K562 (cell line): ENCODE measurements around the gene ZNF35. TPM values are rescaled to one million over a fixed set of nuclear protein-coding genes. Genes with fewer than 3 reads are reported as not detected.
A peak's percentile ranks its signal among the peaks of the same experiment; 100 is the strongest.

Experiments used
- CREM ChIP-seq: IDR thresholded peaks from 2 replicates; pipeline ENCODE4 v1.6.1; 2014; ENCODE audit warnings: antibody characterized with exemption, low read depth
- DDX20 ChIP-seq: fragments of 450-650 bp; IDR thresholded peaks from 2 replicates; pipeline ENCODE4 v1.6.1; 2016; ENCODE audit warnings: missing genetic modification characterization, low read depth, mild to moderate bottlenecking, missing compliant biosample characterization, moderate library complexity
- MEF2A ChIP-seq: IDR thresholded peaks from 2 replicates; pipeline ENCODE4 v1.6.1; 2011; ENCODE audit warnings: low read depth, mild to moderate bottlenecking, low read length, moderate library complexity; ENCODE audit not compliant: control insufficient read depth
- NCOA4 ChIP-seq: fragments of 450-650 bp; IDR thresholded peaks from 2 replicates; pipeline ENCODE4 v1.6.1; 2018; ENCODE audit warnings: mild to moderate bottlenecking; ENCODE audit not compliant: partially characterized antibody
- RFX7 ChIP-seq: fragments of 250-450 bp; sonication (Bioruptor Pico); IDR thresholded peaks from 2 replicates; pipeline ENCODE4 v1.5.1; 2021; ENCODE audit warnings: mild to moderate bottlenecking
- RHOXF2B ChIP-seq: fragments of 250-450 bp; sonication (Bioruptor Pico); conservative IDR thresholded peaks from 2 replicates; pipeline ENCODE4 v1.5.1; 2021
- ZBTB26 ChIP-seq: fragments of 450-650 bp; formaldehyde crosslinking; IDR thresholded peaks from 2 replicates; pipeline ENCODE4 v1.4.0; 2022; ENCODE audit warnings: missing genetic modification characterization
- ZNF282 ChIP-seq: sonication (generic); formaldehyde crosslinking; IDR thresholded peaks from 2 replicates; pipeline ENCODE4 v1.8.1; 2023; ENCODE audit warnings: missing genetic modification reagents
- ZNF398 ChIP-seq: fragments of 250-450 bp; sonication (Bioruptor Pico); IDR thresholded peaks from 2 replicates; pipeline ENCODE4 v1.8.0; 2021; ENCODE audit warnings: moderate library complexity, mild to moderate bottlenecking, inconsistent platforms
- polyA plus RNA-seq, 8 experiments: library from polyadenylated mRNA; depleted of rRNA in 4 of 8; stranded (reverse) in 5 of 8; unstranded in 3 of 8; fragments of >200 nt; fragmentation: Nextera tagmentation in 2 of 8; fragmentation: Illumina TruSeq in 1 of 8; extraction: Ambion mirVana in 2 of 8; extraction: Trizol in 1 of 8; gene quantifications; 2 replicates each; pipeline versions ENCODE4 v1.2.1 to v1.2.3, GENCODE V29; 2011 to 2014; ENCODE audit warnings: inconsistent platforms in 1 of 8, missing spikeins in 1 of 8
- total RNA-seq, 7 experiments: library from RNA; depleted of rRNA in 6 of 7; stranded (reverse); fragments of >200 nt in 6 of 7; fragmentation: Illumina TruSeq in 2 of 7; extraction: Trizol in 2 of 7; gene quantifications; 2 replicates each; pipeline versions ENCODE4 v1.2.1 to v1.2.3, GENCODE V29; 2011 to 2021; ENCODE audit warnings: low replicate concordance in 1 of 7
- TF ChIP-seq, protein P1 (sequence below): fragments of 250-450 bp; sonication (Bioruptor Pico); IDR thresholded peaks from 2 replicates; pipeline ENCODE4 v1.4.0; 2020; ENCODE audit warnings: mild to moderate bottlenecking, moderate library complexity, borderline replicate concordance
- TF ChIP-seq, protein P2 (sequence below): fragments of 450-650 bp; formaldehyde crosslinking; IDR thresholded peaks from 2 replicates; pipeline ENCODE4 v1.4.0; 2020; ENCODE audit warnings: mild to moderate bottlenecking
- TF ChIP-seq, protein P3 (sequence below), 2 experiments: fragments of 450-650 bp in 1 of 2; sonication (generic) in 1 of 2; formaldehyde crosslinking; conservative IDR thresholded peaks; 2 replicates each; pipeline versions ENCODE4 v1.4.0 to v1.8.1; 2020 to 2022; ENCODE audit warnings: mild to moderate bottlenecking in 1 of 2, missing genetic modification reagents in 1 of 2
- TF ChIP-seq, protein P4 (sequence below): sonication (generic); formaldehyde crosslinking; IDR thresholded peaks from 2 replicates; pipeline ENCODE4 v1.8.0; 2022; ENCODE audit warnings: missing genetic modification reagents, mild to moderate bottlenecking, moderate library complexity, borderline replicate concordance
- TF ChIP-seq, protein P5 (sequence below): fragments of 150-350 bp; conservative IDR thresholded peaks from 2 replicates; pipeline ENCODE4 v1.6.1; 2014; ENCODE audit warnings: low read length

ZNF35 gene
- total and polyA plus RNA-seq, 9 of the 15 experiments (the other 6 are each of a cell fraction or from before 2014, with no cell fraction given) = 8.0 to 18.2 (median 14.8) TPM

- TF ChIP-seq, protein P1, sequence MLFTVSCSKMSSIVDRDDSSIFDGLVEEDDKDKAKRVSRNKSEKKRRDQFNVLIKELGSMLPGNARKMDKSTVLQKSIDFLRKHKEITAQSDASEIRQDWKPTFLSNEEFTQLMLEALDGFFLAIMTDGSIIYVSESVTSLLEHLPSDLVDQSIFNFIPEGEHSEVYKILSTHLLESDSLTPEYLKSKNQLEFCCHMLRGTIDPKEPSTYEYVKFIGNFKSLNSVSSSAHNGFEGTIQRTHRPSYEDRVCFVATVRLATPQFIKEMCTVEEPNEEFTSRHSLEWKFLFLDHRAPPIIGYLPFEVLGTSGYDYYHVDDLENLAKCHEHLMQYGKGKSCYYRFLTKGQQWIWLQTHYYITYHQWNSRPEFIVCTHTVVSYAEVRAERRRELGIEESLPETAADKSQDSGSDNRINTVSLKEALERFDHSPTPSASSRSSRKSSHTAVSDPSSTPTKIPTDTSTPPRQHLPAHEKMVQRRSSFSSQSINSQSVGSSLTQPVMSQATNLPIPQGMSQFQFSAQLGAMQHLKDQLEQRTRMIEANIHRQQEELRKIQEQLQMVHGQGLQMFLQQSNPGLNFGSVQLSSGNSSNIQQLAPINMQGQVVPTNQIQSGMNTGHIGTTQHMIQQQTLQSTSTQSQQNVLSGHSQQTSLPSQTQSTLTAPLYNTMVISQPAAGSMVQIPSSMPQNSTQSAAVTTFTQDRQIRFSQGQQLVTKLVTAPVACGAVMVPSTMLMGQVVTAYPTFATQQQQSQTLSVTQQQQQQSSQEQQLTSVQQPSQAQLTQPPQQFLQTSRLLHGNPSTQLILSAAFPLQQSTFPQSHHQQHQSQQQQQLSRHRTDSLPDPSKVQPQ (CRISPR knock-in tag) = no peak
- TF ChIP-seq, protein P2, sequence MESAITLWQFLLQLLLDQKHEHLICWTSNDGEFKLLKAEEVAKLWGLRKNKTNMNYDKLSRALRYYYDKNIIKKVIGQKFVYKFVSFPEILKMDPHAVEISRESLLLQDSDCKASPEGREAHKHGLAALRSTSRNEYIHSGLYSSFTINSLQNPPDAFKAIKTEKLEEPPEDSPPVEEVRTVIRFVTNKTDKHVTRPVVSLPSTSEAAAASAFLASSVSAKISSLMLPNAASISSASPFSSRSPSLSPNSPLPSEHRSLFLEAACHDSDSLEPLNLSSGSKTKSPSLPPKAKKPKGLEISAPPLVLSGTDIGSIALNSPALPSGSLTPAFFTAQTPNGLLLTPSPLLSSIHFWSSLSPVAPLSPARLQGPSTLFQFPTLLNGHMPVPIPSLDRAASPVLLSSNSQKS (CRISPR knock-in tag) = no peak
- TF ChIP-seq CREM (peak; percentile 23; the same call in 1 of the 2 replicates), ZNF398 (CRISPR knock-in tag) (no peak), ZNF282 (no peak), RHOXF2B (no peak), DDX20 (no peak), ZBTB26 (CRISPR knock-in tag) (no peak), RFX7 (no peak), NCOA4 (no peak), MEF2A (no peak)
- TF ChIP-seq, protein P3, sequence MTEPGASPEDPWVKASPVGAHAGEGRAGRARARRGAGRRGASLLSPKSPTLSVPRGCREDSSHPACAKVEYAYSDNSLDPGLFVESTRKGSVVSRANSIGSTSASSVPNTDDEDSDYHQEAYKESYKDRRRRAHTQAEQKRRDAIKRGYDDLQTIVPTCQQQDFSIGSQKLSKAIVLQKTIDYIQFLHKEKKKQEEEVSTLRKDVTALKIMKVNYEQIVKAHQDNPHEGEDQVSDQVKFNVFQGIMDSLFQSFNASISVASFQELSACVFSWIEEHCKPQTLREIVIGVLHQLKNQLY (CRISPR knock-in tag; conservative IDR thresholded peaks at IDR 0.05) = no peak
- TF ChIP-seq, protein P4, sequence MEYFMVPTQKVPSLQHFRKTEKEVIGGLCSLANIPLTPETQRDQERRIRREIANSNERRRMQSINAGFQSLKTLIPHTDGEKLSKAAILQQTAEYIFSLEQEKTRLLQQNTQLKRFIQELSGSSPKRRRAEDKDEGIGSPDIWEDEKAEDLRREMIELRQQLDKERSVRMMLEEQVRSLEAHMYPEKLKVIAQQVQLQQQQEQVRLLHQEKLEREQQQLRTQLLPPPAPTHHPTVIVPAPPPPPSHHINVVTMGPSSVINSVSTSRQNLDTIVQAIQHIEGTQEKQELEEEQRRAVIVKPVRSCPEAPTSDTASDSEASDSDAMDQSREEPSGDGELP = peak; percentile 77; the same call in 1 of the 2 replicates
- TF ChIP-seq, protein P5, sequence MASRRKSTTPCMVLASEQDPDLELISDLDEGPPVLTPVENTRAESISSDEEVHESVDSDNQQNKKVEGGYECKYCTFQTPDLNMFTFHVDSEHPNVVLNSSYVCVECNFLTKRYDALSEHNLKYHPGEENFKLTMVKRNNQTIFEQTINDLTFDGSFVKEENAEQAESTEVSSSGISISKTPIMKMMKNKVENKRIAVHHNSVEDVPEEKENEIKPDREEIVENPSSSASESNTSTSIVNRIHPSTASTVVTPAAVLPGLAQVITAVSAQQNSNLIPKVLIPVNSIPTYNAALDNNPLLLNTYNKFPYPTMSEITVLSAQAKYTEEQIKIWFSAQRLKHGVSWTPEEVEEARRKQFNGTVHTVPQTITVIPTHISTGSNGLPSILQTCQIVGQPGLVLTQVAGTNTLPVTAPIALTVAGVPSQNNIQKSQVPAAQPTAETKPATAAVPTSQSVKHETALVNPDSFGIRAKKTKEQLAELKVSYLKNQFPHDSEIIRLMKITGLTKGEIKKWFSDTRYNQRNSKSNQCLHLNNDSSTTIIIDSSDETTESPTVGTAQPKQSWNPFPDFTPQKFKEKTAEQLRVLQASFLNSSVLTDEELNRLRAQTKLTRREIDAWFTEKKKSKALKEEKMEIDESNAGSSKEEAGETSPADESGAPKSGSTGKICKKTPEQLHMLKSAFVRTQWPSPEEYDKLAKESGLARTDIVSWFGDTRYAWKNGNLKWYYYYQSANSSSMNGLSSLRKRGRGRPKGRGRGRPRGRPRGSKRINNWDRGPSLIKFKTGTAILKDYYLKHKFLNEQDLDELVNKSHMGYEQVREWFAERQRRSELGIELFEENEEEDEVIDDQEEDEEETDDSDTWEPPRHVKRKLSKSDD = no peak
Measured at GRCh38 chr3:44648564-44649229, at the start of gene ZNF35 (continued).
